ENCODE results near the gene PID1. TPM values are rescaled to one million over a fixed set of nuclear protein-coding genes. Genes with fewer than 3 reads are reported as not detected.

Gene PID1
- polyA plus RNA-seq, 3 donors: 61.8 to 117 (median 62.3) TPM

DNA sequence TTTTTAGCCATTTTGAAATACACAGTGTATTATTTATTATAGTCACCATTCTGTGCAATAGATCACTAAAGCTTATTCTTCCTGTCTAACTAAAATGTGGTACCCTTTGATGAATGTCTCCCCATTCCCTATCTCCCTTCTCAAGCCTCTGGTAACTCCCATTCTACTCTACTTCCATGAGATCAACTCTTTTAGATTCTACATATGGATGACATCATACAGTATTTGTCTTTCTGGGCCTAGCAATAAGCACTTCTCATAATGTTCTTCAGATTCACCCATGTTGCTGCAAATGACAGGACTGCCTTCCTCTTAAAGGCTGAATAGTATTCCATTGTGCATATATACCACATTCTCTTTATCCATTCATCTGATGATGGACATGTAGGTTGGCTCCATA, 210.9 kb downstream of the PID1 start:
- Histone ChIP-seq H3K27me3 (ENCODE audit: control insufficient read depth in 2 of 2, insufficient read depth in 2 of 2, low read length in 2 of 2) (no peaks in the 10 kb centered on the region), H4K20me1 (ENCODE audit: insufficient read depth, low read length) (no peaks in the 10 kb centered on the region), H3K9me3 (replicated peaks in 1 of 2; ENCODE audit: control insufficient read depth in 1 of 2, insufficient read depth in 1 of 2, low read length in 2 of 2) (peaks cover 18 to 93% of the 10 kb centered on the region in 2 donors), H3K4me3 (replicated peaks in 1 of 3; ENCODE audit: low read depth in 2 of 3, low read length in 3 of 3) (no peak overlapping the region), H3K27ac (ENCODE audit: low read depth in 1 of 2, low read length in 2 of 2) (no peak overlapping the region), H2AFZ (ENCODE audit: insufficient read depth, low read depth, low read length, poor library complexity, severe bottlenecking) (no peak overlapping the region), H3K9ac (ENCODE audit: insufficient read depth, low read length, poor library complexity, severe bottlenecking) (no peak overlapping the region), H3K4me2 (replicated peaks; ENCODE audit: extremely low read depth, low read length, poor library complexity, severe bottlenecking) (no peak overlapping the region), H3K4me1 (ENCODE audit: control insufficient read depth in 1 of 2, insufficient read depth in 2 of 2, low read length in 2 of 2) (no peaks in the 10 kb centered on the region), H3K79me2 (ENCODE audit: insufficient read depth, low read length) (no peaks in the 10 kb centered on the region), H3K36me3 (replicated peaks in 1 of 2; ENCODE audit: control insufficient read depth in 1 of 2, insufficient read depth in 2 of 2, low read length in 2 of 2) (no peaks in the 10 kb centered on the region)
- Mint-ChIP-seq H3K9me3 (peaks cover 12 to 39% (median 25%) of the 10 kb centered on the region in 7 donors), H3K4me3 (no peak overlapping the region), H3K27me3 (ENCODE audit: low read depth in 3 of 3) (peaks cover 0 to 2% (median 1%) of the 10 kb centered on the region in 3 donors), H3K4me1 (no peaks in the 10 kb centered on the region), H3K36me3 (no peaks in the 10 kb centered on the region), H3K27ac (no peak overlapping the region)
- DNase-seq: no peak
- TF ChIP-seq, protein P1, sequence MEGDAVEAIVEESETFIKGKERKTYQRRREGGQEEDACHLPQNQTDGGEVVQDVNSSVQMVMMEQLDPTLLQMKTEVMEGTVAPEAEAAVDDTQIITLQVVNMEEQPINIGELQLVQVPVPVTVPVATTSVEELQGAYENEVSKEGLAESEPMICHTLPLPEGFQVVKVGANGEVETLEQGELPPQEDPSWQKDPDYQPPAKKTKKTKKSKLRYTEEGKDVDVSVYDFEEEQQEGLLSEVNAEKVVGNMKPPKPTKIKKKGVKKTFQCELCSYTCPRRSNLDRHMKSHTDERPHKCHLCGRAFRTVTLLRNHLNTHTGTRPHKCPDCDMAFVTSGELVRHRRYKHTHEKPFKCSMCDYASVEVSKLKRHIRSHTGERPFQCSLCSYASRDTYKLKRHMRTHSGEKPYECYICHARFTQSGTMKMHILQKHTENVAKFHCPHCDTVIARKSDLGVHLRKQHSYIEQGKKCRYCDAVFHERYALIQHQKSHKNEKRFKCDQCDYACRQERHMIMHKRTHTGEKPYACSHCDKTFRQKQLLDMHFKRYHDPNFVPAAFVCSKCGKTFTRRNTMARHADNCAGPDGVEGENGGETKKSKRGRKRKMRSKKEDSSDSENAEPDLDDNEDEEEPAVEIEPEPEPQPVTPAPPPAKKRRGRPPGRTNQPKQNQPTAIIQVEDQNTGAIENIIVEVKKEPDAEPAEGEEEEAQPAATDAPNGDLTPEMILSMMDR (IDR thresholded peaks at IDR 0.05): no peak
- intact Hi-C loops (cut with micrococcal nuclease): no loop called here

DNA sequence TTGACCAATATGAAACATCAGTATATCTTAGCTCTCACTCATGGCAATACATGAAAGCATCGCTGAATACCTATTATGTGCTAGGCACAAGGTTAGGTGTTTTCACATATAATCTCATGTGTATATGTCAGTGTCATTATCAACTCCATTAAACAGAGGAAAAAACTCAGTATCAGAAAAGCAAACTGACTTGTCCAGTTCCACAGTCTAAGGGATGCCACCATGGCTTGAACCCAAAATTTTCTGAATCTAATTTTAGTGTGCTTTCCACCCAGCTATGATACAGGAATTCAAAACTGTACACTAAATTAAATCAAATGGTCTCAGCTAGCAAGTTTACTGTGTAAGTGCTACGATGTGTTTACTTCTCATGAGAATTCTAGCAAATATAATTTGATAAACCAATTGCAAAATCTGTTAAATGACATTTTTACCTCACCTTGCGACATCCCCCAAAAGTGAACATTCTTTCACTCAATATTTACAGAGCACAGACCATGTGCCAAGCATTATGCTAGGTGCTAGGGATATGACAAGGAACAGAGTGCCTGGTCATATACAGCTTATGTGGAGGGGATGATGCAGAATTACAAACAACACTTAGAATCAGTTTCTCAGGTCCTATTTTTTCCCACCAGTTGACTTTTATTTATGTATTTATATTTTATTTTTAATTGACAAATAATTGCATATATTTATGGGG, 211.6 kb downstream of the PID1 start:
- Mint-ChIP-seq H3K27me3 (ENCODE audit: low read depth in 3 of 3) (peaks cover 0 to 2% (median 1%) of the 10 kb centered on the region in 3 donors), H3K9me3 (peaks cover 13 to 41% (median 26%) of the 10 kb centered on the region in 7 donors), H3K4me1 (no peaks in the 10 kb centered on the region), H3K36me3 (no peaks in the 10 kb centered on the region), H3K27ac (no peak overlapping the region), H3K4me3 (no peak overlapping the region)
- no peaks in the 10 kb centered on the region for H3K4me1 ChIP-seq (ENCODE audit: control insufficient read depth in 1 of 2, insufficient read depth in 2 of 2, low read length in 2 of 2)
- no peak for DNase-seq
- no peak overlapping the region for H3K4me2 ChIP-seq (replicated peaks; ENCODE audit: extremely low read depth, low read length, poor library complexity, severe bottlenecking)
- intact Hi-C loops (cut with micrococcal nuclease): no loop called here
- no peak overlapping the region for H3K27ac ChIP-seq (ENCODE audit: low read depth in 1 of 2, low read length in 2 of 2)
- no peak overlapping the region for H2AFZ ChIP-seq (ENCODE audit: insufficient read depth, low read depth, low read length, poor library complexity, severe bottlenecking)
- H3K9ac ChIP-seq (ENCODE audit: insufficient read depth, low read length, poor library complexity, severe bottlenecking): no peak overlapping the region
- no peaks in the 10 kb centered on the region for H4K20me1 ChIP-seq (ENCODE audit: insufficient read depth, low read length)
- no peak overlapping the region for H3K4me3 ChIP-seq (replicated peaks in 1 of 3; ENCODE audit: low read depth in 2 of 3, low read length in 3 of 3)
- WGBS (ENCODE audit: insufficient coverage): no CpG with 5 or more reads among the region's 3 CpGs
- H3K27me3 ChIP-seq (ENCODE audit: control insufficient read depth in 2 of 2, insufficient read depth in 2 of 2, low read length in 2 of 2): no peaks in the 10 kb centered on the region
- TF ChIP-seq, protein P1 (IDR thresholded peaks at IDR 0.05): no peak
- peaks cover 18 to 93% of the 10 kb centered on the region in 2 donors for H3K9me3 ChIP-seq (replicated peaks in 1 of 2; ENCODE audit: control insufficient read depth in 1 of 2, insufficient read depth in 1 of 2, low read length in 2 of 2)
- no peaks in the 10 kb centered on the region for H3K79me2 ChIP-seq (ENCODE audit: insufficient read depth, low read length)
- H3K36me3 ChIP-seq (replicated peaks in 1 of 2; ENCODE audit: control insufficient read depth in 1 of 2, insufficient read depth in 2 of 2, low read length in 2 of 2): no peaks in the 10 kb centered on the region
